ENCODE results near the gene PEX3. TPM values are rescaled to one million over a fixed set of nuclear protein-coding genes. Genes with fewer than 3 reads are reported as not detected.

Gene PEX3
- total and polyA plus RNA-seq, 2 of the 4 experiments (the other 2 are of a cell fraction): 13.3 to 13.7 TPM

- Histone ChIP-seq H3K27me3 (ENCODE audit: control insufficient read depth, insufficient read depth, low read length) (peaks cover 16% of the 10 kb centered on the region), H2BK5ac (ENCODE audit: low read depth, low read length, poor library complexity, severe bottlenecking) (no peak overlapping the region), H3K79me1 (ENCODE audit: low read depth in 1 of 2, low read length in 2 of 2) (peaks cover 3 to 13% of the 10 kb centered on the region in 2 experiments; a peak in 3 of 4 replicates), H3K9me1 (ENCODE audit: insufficient read depth, low read length) (peaks cover 3% of the 10 kb centered on the region; the same call in 1 of the 2 replicates), H3K18ac (ENCODE audit: low read depth, low read length) (no peak overlapping the region), H2AFZ (replicated peaks; ENCODE audit: low read length, poor library complexity) (no peak overlapping the region), H4K20me1 (ENCODE audit: insufficient read depth, low read length) (no peaks in the 10 kb centered on the region), H4K5ac (ENCODE audit: low read depth, low read length) (no peak overlapping the region), H2AK9ac (replicated peaks; ENCODE audit: low read depth, low read length, poor library complexity) (no peak overlapping the region), H3K4me2 (ENCODE audit: low read depth, low read length) (no peak overlapping the region), H2AK5ac (ENCODE audit: low read depth, low read length) (no peak overlapping the region), H3K56ac (ENCODE audit: extremely low read depth, insufficient read depth, low read length) (no peak overlapping the region), H3K4ac (ENCODE audit: low read depth, low read length) (no peak overlapping the region), H3K9ac (ENCODE audit: low read depth, low read length) (no peak overlapping the region), H3K4me3 (ENCODE audit: insufficient read depth, low read depth, low read length) (no peak overlapping the region), H2BK120ac (ENCODE audit: low read depth, low read length) (no peak overlapping the region), H3K36me3 (ENCODE audit: control insufficient read depth, insufficient read depth, low read length) (no peaks in the 10 kb centered on the region), H4K91ac (ENCODE audit: insufficient read depth, low read depth, low read length) (no peak overlapping the region), H3K14ac (replicated peaks; ENCODE audit: low read depth, low read length) (no peak overlapping the region), H3K4me1 (ENCODE audit: control insufficient read depth, insufficient read depth, low read length) (peaks cover 4% of the 10 kb centered on the region), H2BK15ac (ENCODE audit: low read depth, low read length) (no peak overlapping the region), H2BK20ac (ENCODE audit: low read depth, low read length) (no peak overlapping the region), H4K8ac (ENCODE audit: low read depth in 2 of 2, low read length in 2 of 2) (no peak overlapping the region), H3K9me3 (ENCODE audit: control insufficient read depth, insufficient read depth, low read length) (peaks cover 2% of the 10 kb centered on the region; the same call in 1 of the 2 replicates), H3K23ac (ENCODE audit: low read depth, low read length) (no peak overlapping the region), H3K27ac (ENCODE audit: insufficient read depth, low read length) (no peak overlapping the region)
- ChIA-PET POLR2A (ENCODE audit: unreplicated experiment) (no interaction called here), CTCF (no interaction called here)
- intact Hi-C loops (cut with micrococcal nuclease) (no loop called here), in situ Hi-C loops (cut with MboI; ENCODE audit: low sequenced_read_pairs) (no loop called here), dilution Hi-C loops (cut with HindIII; ENCODE audit: low sequenced_read_pairs, unreplicated experiment) (no loop called here)
- DNase-seq: no peak
- WGBS, 2 experiments (ENCODE audit: extremely low coverage in 2 of 2, insufficient read length in 1 of 2): 62% methylated on average over 5 of the region's 12 CpGs; no CpG with 5 or more reads in 1 of the 2 experiments
- ATAC-seq (ENCODE audit: low read depth): no peak
- BruUV-seq (replicated peaks): no TSS peak
- TF ChIP-seq POLR2A (IDR thresholded peaks at IDR 0.05; ENCODE audit: low read depth, low read length) (no peak), RFX5 (IDR thresholded peaks at IDR 0.05; ENCODE audit: low read depth, low read length) (no peak), BHLHE40 (IDR thresholded peaks at IDR 0.05; ENCODE audit: low read depth, low read length) (no peak), NFE2L2 (IDR thresholded peaks at IDR 0.05; ENCODE audit: low read depth, low read length) (no peak), RCOR1 (IDR thresholded peaks at IDR 0.05; ENCODE audit: insufficient replicate concordance, low read length) (no peak)
- TF ChIP-seq, protein P1, sequence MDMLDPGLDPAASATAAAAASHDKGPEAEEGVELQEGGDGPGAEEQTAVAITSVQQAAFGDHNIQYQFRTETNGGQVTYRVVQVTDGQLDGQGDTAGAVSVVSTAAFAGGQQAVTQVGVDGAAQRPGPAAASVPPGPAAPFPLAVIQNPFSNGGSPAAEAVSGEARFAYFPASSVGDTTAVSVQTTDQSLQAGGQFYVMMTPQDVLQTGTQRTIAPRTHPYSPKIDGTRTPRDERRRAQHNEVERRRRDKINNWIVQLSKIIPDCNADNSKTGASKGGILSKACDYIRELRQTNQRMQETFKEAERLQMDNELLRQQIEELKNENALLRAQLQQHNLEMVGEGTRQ (IDR thresholded peaks at IDR 0.05; ENCODE audit: low read depth, low read length): no peak
These were observed 64.6 kb downstream of the PEX3 start for GRCh38 chr6:143515061-143515760.
